Umbilical cord (tissue), 2 donors: ENCODE measurements around the gene TTC33. TPM values are rescaled to one million over a fixed set of nuclear protein-coding genes. Genes with fewer than 3 reads are reported as not detected.

Source experiments
- DNase-seq: peaks from one replicate; pipeline ENCODE4 v3.0.0-alpha.2; 2015; ENCODE audit warnings: low spot score
- total RNA-seq: library from RNA; depleted of rRNA; stranded (reverse); fragments of >200 nt; gene quantifications from one replicate; pipeline ENCODE4 v1.2.3, GENCODE V29; 2014; ENCODE audit warnings: low replicate concordance; ENCODE audit not compliant: insufficient read depth

Gene TTC33
- total RNA-seq, 1 donor from 2014 or later = 31.5 TPM

DNA sequence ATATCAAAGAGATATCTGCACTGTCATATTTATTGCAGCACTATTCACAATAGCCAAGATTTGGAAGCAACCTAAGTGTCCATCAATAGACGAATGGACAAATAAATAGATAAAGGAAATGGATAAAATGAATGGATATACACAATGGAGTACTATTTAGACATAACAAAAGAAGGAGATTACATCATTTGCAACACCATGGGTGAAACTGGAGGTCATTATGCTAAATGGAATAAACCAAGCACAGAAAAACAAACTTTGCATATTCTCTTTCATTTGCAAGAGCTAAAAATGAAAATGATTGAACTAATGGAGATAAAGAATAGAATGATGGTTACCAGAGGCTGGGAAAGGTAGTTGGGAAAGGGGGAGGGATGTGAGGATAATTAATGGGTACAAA is 231.1 kb downstream of the TTC33 start:
- no peak for DNase-seq

DNA sequence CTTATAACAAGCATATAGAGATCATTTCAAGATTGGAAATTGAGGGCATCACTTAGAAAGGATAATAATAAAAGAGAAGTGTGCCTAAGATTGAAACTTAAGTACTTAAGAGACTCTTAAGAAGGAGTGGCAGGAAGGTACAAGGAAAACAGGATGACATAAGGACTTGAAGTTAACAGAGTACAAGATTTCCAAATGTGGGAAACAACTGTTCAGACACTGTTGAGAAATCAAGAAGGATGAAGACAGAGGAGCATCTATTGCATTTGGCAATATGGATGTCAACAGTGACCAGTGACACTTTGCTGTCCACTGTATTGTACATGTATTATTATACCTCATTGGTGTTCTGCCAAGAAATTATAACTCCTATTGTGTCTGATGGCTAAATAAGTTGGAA is 233.8 kb downstream of the TTC33 start:
- DNase-seq = no peak

DNA sequence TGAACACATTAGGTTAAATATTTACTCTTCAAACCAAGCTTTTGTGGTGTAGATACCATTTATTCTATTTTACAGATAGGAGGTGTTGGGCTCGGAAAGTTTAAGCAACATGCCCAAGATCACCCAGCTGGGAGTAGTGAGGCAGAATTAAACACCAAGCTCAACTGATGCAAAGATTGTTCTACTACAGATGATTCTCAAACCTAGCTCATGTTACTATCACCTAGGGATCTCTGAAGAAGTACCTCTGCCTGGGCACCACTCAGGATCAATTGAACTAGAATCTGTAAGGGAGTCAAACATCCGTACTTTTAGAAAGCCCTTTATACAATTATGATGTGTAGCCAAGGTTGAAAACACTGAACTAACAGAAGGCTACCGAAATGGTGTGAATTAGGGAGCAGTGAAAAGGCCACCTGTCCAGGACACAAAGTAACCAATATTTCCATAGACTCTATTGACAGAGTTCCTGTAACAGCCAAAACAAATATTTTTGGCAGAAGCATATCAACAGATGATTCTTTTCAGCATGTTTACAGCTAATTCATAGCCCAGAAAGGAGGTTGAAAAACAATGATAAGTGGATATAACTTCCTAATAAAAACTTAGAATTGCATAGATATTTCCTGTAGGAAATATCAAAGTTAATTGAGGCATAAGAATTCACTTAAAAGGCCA is 234.5 kb downstream of the TTC33 start:
- no peak for DNase-seq

- no peak for DNase-seq
These were observed 237.3 kb downstream of the TTC33 start for GRCh38 chr5:40518485-40518917.

GRCh38 chr5:40515476-40515875 is 240.3 kb downstream of the TTC33 start:
- no peak for DNase-seq

- no peak for DNase-seq
These were observed 240.8 kb downstream of the TTC33 start for GRCh38 chr5:40514976-40515375.

- DNase-seq = no peak
These were observed 244.0 kb downstream of the TTC33 start for GRCh38 chr5:40511801-40512200.

DNA sequence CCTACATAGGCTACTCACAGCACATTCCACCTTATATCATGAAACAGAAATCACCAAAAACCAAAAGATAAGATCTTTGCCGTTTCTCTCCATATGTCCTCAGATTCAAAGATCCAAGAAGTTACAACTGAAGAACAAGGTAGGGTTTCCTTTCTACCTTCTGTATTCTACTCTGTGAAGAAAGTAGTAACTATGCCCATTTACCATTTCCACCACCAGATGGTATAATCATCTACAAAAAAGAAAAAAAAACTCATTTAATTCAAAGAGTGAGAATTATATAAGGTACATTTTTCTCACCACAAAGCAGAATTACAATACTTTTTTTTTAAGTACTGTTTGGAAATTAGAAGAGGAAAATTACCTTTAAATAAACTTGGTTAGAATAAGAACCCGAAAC is 248.7 kb downstream of the TTC33 start:
- DNase-seq = no peak

DNA sequence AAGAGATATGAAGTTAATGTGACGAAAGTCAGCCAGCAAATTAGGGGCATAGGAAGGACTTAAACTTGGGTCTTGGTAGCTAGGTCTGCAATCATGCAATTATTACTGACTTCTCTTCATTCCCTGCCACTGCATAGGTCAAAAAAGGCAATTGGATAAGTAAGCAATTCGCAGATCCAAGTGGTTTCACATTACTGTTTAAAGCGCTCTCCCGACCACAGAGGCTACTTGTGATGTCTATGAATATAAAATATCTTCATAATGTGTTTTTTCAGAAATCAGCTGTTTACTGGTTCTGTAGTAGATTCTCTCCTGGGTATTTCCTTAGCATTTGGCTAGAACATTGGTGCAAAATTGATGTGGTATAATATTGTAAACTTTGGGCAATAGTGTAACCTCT is 250.7 kb downstream of the TTC33 start:
- DNase-seq = no peak

DNA sequence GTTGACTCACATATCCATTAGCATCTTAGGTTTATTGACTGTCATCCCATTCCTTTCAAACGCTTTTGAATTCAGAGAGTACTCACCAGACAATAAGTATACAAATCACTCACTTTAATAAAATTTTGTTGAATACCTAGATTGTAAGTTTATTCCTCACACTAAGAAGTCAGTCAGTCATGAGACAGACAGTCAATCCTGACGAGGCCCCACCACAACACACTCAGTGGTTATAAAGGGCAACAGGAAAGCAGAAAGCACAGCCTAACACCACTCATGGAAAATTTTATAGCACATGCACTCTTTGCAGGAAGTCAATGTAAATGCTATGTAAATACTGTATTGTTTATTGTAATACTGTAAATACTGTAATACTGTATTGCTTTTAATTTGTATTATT is 252.3 kb downstream of the TTC33 start:
- DNase-seq = no peak

DNA sequence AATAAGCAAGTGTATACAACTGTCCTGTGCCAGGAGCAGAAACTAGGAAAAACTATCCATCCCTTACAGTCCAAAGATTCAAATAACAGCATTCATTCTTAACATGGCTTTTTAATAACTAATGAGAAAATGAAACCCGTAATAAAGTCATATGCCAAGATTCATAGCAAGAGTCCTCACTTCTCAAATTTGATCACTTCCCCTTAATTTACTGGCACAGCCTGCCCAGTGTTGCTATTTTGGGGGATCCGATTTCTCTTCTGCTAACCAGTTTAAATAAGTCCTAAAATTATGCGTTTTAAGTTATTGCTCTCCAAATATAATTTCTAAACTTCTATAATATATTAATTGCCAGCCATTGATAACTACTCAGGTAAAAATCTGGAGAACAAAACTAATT is 253.0 kb downstream of the TTC33 start:
- no peak for DNase-seq

DNA sequence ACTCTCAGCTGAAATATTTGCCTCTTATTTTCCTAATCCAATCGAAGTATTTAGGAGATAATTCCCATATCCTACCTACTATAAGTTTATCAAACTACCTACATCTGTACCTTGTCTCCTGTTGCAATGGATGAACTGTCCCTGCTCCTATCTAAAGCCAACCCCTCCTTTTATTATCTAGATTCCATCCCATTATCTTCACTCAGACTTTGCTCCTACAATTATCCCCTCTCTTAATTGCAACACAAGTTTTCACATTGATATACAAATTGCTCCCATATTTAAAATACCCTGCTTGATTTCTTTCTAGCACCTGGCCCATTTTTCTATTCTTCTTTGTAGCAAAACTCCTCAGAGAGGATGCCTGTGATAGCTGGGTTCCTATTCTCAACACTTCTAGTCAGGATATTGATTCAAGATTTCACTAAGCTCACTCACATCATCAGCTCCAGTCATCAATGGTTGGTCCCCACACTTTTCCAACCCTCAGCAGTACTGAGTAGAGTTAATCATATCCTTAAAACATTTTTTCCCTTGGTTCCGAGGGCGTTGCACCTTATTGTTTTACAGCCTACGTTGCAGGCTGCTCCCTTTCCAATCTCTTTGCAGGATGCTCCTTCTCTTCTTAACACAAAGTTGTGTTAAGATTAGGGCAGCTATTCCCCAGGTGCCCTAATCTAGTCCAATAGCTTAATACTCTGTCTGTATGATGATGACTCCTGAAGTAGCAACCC is 253.9 kb downstream of the TTC33 start:
- DNase-seq = no peak

DNA sequence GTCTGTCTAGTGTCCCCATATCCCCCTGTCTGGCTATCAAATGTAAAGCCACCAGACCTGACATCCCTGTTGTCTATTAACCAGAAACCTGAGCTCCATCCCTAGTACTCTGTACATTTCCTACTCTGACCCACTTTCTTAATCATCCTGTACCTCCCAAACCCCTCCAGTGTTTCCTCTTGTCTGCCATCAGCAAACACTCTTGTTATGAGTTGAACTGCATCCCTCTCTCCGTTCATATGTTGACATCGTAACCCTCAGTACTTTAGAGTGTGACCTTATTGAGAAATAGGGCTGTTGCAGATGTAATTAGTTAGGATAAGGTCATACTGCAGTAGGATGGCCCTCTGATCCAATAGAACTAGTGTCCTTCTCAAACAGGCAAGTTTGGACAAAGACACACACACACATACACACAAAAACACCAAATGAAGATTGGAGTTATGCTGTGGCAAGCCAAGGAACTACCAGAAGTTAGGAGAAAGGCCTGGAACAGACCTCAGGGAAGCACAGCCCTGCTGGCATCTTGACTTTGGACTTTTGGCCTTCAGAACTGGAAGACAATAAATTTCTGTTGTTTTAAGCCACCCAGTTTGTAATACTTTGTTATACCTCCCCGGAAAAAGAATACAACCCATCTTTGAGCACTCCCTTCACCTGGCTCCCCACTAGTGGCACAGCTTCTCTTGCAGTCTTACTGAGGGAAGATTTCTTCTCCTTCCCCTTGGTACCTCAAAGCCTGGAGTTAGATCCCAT is 256.1 kb downstream of the TTC33 start:
- DNase-seq = no peak

GRCh38 chr5:40499007-40499406 is 256.8 kb downstream of the TTC33 start:
- no peak for DNase-seq

DNA sequence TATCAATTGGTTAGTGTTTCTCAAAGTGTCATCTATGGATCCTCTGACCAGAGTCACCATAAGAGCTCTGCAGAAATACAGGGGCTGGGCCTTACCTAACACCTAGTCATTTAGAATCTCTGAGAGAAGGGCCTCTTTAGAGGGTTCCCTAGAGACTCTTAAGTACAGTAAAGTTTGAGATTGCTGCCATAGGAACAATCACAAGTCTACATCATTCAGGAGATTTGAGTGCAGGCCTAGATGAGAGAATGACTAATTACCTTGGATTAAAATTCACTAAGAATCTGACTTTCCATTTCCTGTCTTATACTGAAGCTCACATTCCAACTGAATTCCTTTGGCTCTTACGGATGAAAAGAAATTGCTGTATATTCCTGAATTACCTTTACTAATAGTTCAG is 258.2 kb downstream of the TTC33 start:
- no peak for DNase-seq

DNA sequence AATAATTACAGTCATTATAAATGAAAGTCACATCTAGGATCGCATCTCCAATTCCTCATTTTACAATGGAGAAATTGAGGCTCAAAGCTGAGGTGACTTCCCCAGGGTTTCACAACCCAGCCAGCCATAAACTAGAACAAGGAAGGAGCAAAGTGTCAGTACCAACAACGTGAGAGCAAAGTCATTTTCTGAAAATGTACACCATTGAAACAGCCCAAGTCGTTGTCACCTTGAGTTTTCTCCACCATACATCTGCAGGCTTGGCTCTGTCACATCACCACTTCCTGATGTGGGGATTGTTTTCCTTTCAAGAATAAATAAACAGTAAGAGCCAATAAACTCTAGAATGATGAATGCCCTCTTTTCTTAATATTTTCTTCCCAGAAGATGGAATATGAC is 260.5 kb downstream of the TTC33 start:
- no peak for DNase-seq

GRCh38 chr5:40494631-40495236 is 261.0 kb downstream of the TTC33 start:
- no peak for DNase-seq

GRCh38 chr5:40492056-40492455 is 263.7 kb downstream of the TTC33 start:
- DNase-seq = no peak

DNA sequence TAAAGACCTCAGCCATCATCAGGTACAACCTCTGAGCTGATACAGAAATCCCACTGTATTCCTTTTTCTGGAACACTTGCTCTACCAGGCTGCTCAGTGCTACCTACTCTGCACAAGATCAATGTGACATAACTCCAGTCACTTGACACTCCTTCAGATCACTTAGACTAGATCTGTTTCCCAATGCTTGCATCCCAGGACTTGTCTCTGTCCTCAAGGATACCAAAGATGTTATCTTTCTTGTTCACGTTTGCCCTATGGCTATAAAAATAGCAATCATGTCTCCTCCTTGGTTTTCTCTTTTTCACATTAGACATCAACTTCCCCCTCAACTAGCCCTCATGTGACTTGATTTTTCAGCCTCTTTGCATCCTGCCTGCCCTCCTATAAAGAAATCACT is 264.1 kb downstream of the TTC33 start:
- no peak for DNase-seq

- DNase-seq = no peak
These were observed 265.2 kb downstream of the TTC33 start for GRCh38 chr5:40490464-40491111.

DNA sequence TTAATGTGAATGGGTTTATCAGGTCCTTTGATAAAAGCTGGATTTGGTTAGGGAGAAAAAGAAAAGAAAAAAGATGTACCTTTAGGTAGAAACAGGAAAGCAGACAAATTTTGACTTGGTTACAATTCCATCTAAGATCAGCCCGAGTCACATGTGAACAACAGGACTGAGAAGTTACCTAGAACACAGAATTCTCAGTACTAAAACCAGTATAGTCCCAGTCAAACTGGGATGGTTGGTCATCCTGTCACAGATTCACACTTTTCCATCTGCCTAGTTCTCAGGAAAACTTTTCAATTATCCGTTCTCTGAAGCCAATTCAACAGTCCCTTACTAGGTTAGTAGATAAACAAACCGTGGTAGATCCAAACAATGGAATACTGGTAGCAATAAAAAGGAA is 266.3 kb downstream of the TTC33 start:
- no peak for DNase-seq
